Upper lobe of right lung (tissue), 1 donor: ENCODE data around the gene RHOBTB1. TPM values are rescaled to one million over a fixed set of nuclear protein-coding genes. Genes with fewer than 3 reads are reported as not detected.
A peak's percentile ranks its signal among the peaks of the same experiment; 100 is the strongest.

Experiments used
- ATAC-seq: fragments of 200-7000 bp; cut with Tn5 transposase; one replicate; pipeline ENCODE4 v1.9.1; 2020; ENCODE audit warnings: mild to moderate bottlenecking, moderate library complexity
- DNase-seq: peaks from one replicate; pipeline ENCODE4 v3.0.0-alpha.2; 2020
- H3K27ac ChIP-seq: fragments of 200-600 bp; one replicate; pipeline ENCODE4 v1.8.0; 2022
- H3K27me3 ChIP-seq: fragments of 200-600 bp; one replicate; pipeline ENCODE4 v1.8.0; 2022; ENCODE audit warnings: mild to moderate bottlenecking
- H3K36me3 ChIP-seq: fragments of 200-600 bp; one replicate; pipeline ENCODE4 v1.8.0; 2022
- H3K4me1 ChIP-seq: fragments of 200-600 bp; one replicate; pipeline ENCODE4 v1.8.0; 2022
- H3K4me3 ChIP-seq: fragments of 200-600 bp; one replicate; pipeline ENCODE4 v1.8.0; 2022; ENCODE audit warnings: mild to moderate bottlenecking
- H3K9me3 ChIP-seq: fragments of 200-600 bp; one replicate; pipeline ENCODE4 v1.8.0; 2022
- intact Hi-C: fragments of 100-400 bp; cut with DNase I; formaldehyde crosslinking; loops from one replicate; pipeline ENCODE4 v1.11.0; 2022
- total RNA-seq: library from RNA; stranded (reverse); fragmentation: NEBNext Ultra II Directional; extraction: Animal tissue kit (Norgen Biotek cat#: 25700); gene quantifications from one replicate; pipeline ENCODE4 v1.2.1, GENCODE V29; 2021
- TF ChIP-seq, protein P1 (sequence below): fragments of 200-600 bp; IDR thresholded peaks from one replicate; pipeline ENCODE4 v1.8.0; 2022; ENCODE audit warnings: antibody characterized with exemption
- donor health status: DM: no; HTN: yes; CAD: no; lungs with severe emphysema.

The RHOBTB1 gene
- total RNA-seq, 1 donor from 2014 or later: 14.5 TPM

DNA sequence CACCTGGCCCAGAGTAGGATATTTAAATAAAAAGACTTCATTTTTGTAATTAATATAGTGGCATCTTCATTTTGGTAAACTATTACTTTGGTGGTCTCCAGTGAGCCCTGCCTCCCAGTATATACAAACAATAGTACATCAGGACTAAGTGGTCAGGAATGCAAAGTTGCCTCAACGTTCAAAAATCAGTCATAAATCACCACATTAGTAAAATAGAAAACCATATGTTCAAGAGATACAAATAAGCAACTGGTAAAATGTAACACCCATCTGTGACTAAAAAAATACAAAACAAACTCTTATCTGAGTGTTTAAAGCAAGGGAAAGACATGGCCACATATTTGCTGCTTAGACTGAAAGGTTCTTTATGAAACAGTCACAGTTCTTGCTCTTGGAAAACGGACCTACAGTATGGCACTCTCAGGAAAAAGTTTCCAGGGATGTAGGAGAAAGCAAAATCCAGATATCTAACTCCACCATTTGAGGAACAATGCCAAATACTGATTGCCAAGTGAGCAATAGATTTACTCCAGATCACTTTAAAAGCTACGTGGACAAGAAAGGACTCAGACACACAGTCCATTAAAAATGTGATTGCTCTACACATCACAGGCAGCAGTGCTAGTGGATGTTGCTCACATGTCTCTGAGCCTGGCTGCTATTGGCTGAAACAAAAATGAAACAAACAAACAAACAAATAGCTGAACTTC, 15.1 kb upstream of the RHOBTB1 start:
- no peak overlapping the region for H3K4me3 ChIP-seq

DNA sequence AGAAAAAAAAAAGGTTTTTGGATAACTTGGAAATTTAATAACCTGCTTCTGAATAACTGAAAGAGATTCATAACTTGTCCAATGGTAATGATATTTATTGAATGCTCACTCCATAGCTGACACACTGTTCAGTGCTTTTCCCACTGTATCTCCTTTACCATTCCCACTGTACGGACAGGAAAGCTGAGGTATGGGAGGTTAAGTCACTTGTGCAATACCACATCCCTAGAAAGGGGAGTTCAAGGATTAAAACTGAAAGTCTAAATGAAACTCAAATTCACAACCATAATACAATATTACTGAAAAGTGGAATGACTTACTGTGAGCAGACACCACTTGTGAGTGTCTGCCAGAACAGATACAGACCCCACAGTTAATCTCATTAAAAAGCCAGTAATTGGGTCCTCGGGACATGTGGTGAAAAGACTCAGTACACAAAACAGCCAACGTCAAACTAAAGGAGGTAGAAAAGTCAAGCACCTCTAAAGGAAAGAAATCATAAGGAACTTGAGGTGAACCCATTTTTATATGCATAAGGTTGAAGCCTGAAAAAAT, 13.8 kb upstream of the RHOBTB1 start:
- intact Hi-C loops: no loop called here
- ATAC-seq (no peak), DNase-seq (no peak)
- Histone ChIP-seq H3K27me3 (no peaks in the 10 kb centered on the region), H3K36me3 (no peaks in the 10 kb centered on the region), H3K9me3 (no peaks in the 10 kb centered on the region), H3K4me1 (no peaks in the 10 kb centered on the region), H3K27ac (no peak overlapping the region), H3K4me3 (no peak overlapping the region)
- TF ChIP-seq, protein P1, sequence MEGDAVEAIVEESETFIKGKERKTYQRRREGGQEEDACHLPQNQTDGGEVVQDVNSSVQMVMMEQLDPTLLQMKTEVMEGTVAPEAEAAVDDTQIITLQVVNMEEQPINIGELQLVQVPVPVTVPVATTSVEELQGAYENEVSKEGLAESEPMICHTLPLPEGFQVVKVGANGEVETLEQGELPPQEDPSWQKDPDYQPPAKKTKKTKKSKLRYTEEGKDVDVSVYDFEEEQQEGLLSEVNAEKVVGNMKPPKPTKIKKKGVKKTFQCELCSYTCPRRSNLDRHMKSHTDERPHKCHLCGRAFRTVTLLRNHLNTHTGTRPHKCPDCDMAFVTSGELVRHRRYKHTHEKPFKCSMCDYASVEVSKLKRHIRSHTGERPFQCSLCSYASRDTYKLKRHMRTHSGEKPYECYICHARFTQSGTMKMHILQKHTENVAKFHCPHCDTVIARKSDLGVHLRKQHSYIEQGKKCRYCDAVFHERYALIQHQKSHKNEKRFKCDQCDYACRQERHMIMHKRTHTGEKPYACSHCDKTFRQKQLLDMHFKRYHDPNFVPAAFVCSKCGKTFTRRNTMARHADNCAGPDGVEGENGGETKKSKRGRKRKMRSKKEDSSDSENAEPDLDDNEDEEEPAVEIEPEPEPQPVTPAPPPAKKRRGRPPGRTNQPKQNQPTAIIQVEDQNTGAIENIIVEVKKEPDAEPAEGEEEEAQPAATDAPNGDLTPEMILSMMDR: no peak

More for the DNA sequence above, 15.1 kb upstream of the RHOBTB1 start:
- H3K27ac ChIP-seq: no peak overlapping the region
- no peak for ATAC-seq
- intact Hi-C loops: no loop called here
- H3K27me3 ChIP-seq: no peaks in the 10 kb centered on the region
- DNase-seq: no peak
- TF ChIP-seq, protein P1: no peak
- H3K4me1 ChIP-seq: peaks cover 8% of the 10 kb centered on the region
- H3K36me3 ChIP-seq: no peaks in the 10 kb centered on the region
- H3K9me3 ChIP-seq: no peaks in the 10 kb centered on the region

DNA sequence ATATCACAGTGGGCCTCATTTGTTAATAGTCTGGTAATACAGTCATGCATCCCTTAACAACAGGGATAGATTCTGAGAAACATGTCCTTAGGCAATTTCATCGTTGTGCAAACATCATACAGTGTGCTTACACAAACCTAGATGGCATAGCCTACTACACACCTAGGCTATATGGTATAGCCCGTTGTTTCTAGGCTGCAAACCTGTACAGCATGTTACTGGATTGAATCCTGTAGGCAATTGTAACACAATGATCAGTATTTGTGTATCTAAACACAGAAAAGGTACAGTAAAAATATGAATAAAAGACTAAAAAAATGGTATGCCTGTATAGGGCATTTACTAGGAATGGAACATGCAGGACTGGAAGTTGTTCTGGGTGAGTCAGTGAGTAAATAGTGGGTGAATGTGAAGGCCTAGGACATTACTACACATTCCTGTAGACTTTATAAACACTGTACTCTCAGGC, 12.0 kb upstream of the RHOBTB1 start:
- ATAC-seq (peak; percentile 68), DNase-seq (no peak)
- intact Hi-C loops: no loop called here
- Histone ChIP-seq H3K4me3 (no peak overlapping the region), H3K27me3 (no peaks in the 10 kb centered on the region), H3K27ac (no peak overlapping the region), H3K9me3 (no peaks in the 10 kb centered on the region), H3K36me3 (no peaks in the 10 kb centered on the region), H3K4me1 (no peaks in the 10 kb centered on the region)
- TF ChIP-seq, protein P1: no peak

DNA sequence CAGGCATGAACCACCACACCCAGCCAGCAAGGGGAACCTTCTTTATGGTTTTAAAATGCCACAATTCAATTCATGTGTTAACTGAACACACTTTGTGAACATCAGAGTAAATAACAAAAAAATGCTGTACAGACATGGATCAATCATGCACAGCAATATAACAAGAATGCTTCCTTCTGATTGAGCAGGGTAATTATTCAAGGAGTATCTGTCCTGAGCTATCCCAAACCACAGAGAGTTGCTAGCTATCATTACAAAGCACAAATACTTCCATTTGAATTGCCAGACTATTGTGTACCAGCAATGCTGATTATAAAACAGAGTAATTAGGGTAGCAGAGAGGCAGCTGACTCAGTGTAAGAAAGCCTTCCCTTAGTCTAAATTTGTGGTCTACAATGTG, 11.3 kb upstream of the RHOBTB1 start:
- DNase-seq (no peak), ATAC-seq (no peak)
- TF ChIP-seq, protein P1: no peak
- Histone ChIP-seq H3K4me1 (no peaks in the 10 kb centered on the region), H3K36me3 (no peaks in the 10 kb centered on the region), H3K27ac (no peak overlapping the region), H3K4me3 (no peak overlapping the region), H3K27me3 (no peaks in the 10 kb centered on the region), H3K9me3 (no peaks in the 10 kb centered on the region)
- intact Hi-C loops: no loop called here

DNA sequence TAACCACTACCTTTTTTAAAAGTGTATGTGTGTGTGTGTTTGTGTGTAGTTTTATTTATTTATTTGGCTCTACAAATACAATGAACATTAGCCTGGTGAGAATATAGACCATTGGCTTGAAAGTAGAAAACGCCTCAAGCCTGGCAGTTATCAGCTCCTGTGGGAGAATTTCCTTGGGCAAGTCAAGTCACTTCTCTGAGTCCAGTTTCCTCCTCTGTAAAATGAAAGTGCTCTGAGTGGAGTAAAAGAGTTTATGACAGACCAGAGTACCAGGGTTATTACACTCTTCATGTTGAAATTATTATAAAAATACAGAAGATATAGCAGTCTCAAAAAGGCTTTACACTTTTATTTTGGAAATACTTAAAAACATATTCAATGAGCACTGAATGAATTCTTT, 10.1 kb upstream of the RHOBTB1 start:
- no peaks in the 10 kb centered on the region for H3K27me3 ChIP-seq
- intact Hi-C loops: no loop called here
- no peaks in the 10 kb centered on the region for H3K9me3 ChIP-seq
- H3K27ac ChIP-seq: no peak overlapping the region
- no peak overlapping the region for H3K4me3 ChIP-seq
- DNase-seq (no peak), ATAC-seq (no peak)
- TF ChIP-seq, protein P1: no peak
- no peaks in the 10 kb centered on the region for H3K36me3 ChIP-seq
- H3K4me1 ChIP-seq: no peaks in the 10 kb centered on the region
